ENCODE measurements around the gene TMEM139. TPM values are rescaled to one million over a fixed set of nuclear protein-coding genes. Genes with fewer than 3 reads are reported as not detected.
A peak's percentile ranks its signal among the peaks of the same experiment; 100 is the strongest.
"Not testable (repeated sequence)": the region's sequence is repeated elsewhere in the genome, so short reads cannot be mapped to it uniquely, and the experiment has no call there.

The TMEM139 gene
- total RNA-seq, 2 donors from 2014 or later = 0.86 to 1.9 TPM

- no peak for ATAC-seq (replicated peaks)
- Mint-ChIP-seq H3K27me3 (no peaks in the 10 kb centered on the region), H3K27ac (peak overlapping the region; percentile 96), H3K36me3 (ENCODE audit: low read depth) (peaks cover 54% of the 10 kb centered on the region), H3K4me1 (peaks cover 24% of the 10 kb centered on the region), H3K4me3 (peak overlapping the region; percentile 98), H3K9me3 (no peaks in the 10 kb centered on the region)
These were observed 4.1 kb downstream of the TMEM139 start for GRCh38 chr7:143288836-143289235.

GRCh38 chr7:143289421-143289820, 4.7 kb downstream of the TMEM139 start:
- H3K4me3 Mint-ChIP-seq = peak overlapping the region; percentile 98
- no peaks in the 10 kb centered on the region for H3K9me3 Mint-ChIP-seq
- peak; percentile 33 for ATAC-seq (replicated peaks)
- H3K27me3 Mint-ChIP-seq = no peaks in the 10 kb centered on the region
- peak overlapping the region; percentile 96 for H3K27ac Mint-ChIP-seq
- peaks cover 25% of the 10 kb centered on the region for H3K4me1 Mint-ChIP-seq
- H3K36me3 Mint-ChIP-seq (ENCODE audit: low read depth) = peaks cover 60% of the 10 kb centered on the region

- H3K9me3 Mint-ChIP-seq; ATAC-seq (replicated peaks); H3K27me3 Mint-ChIP-seq: not testable (repeated sequence)
- peak overlapping the region; percentile 96 for H3K27ac Mint-ChIP-seq
- peak overlapping the region; percentile 98 for H3K4me3 Mint-ChIP-seq
- H3K4me1 Mint-ChIP-seq = peaks cover 28% of the 10 kb centered on the region
- peaks cover 64% of the 10 kb centered on the region for H3K36me3 Mint-ChIP-seq (ENCODE audit: low read depth)
These were observed 5.1 kb downstream of the TMEM139 start for GRCh38 chr7:143289888-143290287.

GRCh38 chr7:143290293-143290692, 5.5 kb downstream of the TMEM139 start:
- H3K36me3 Mint-ChIP-seq (ENCODE audit: low read depth) = peaks cover 68% of the 10 kb centered on the region
- ATAC-seq (replicated peaks) = no peak
- H3K27me3 Mint-ChIP-seq = no peaks in the 10 kb centered on the region
- no peaks in the 10 kb centered on the region for H3K9me3 Mint-ChIP-seq
- H3K4me3 Mint-ChIP-seq = peak overlapping the region; percentile 98
- H3K27ac Mint-ChIP-seq = peak overlapping the region; percentile 96
- peaks cover 27% of the 10 kb centered on the region for H3K4me1 Mint-ChIP-seq

GRCh38 chr7:143292876-143293275, 8.1 kb downstream of the TMEM139 start:
- no peak overlapping the region for H3K4me3 Mint-ChIP-seq
- peaks cover 94% of the 10 kb centered on the region for H3K36me3 Mint-ChIP-seq (ENCODE audit: low read depth)
- H3K27me3 Mint-ChIP-seq = no peaks in the 10 kb centered on the region
- no peak overlapping the region for H3K27ac Mint-ChIP-seq
- H3K9me3 Mint-ChIP-seq = no peaks in the 10 kb centered on the region
- no peak for ATAC-seq (replicated peaks)
- peaks cover 28% of the 10 kb centered on the region for H3K4me1 Mint-ChIP-seq

GRCh38 chr7:143295870-143296269, 11.1 kb downstream of the TMEM139 start:
- ATAC-seq (replicated peaks) = no peak
- Mint-ChIP-seq H3K27me3 (no peaks in the 10 kb centered on the region), H3K4me1 (peaks cover 37% of the 10 kb centered on the region), H3K9me3 (no peaks in the 10 kb centered on the region), H3K4me3 (peak overlapping the region; percentile 41), H3K27ac (peak overlapping the region; percentile 34), H3K36me3 (ENCODE audit: low read depth) (peaks cover 100% of the 10 kb centered on the region)

GRCh38 chr7:143296686-143297085, 11.9 kb downstream of the TMEM139 start:
- no peak for ATAC-seq (replicated peaks)
- Mint-ChIP-seq H3K4me3 (peak overlapping the region; percentile 41), H3K4me1 (peaks cover 30% of the 10 kb centered on the region), H3K36me3 (ENCODE audit: low read depth) (peaks cover 100% of the 10 kb centered on the region), H3K27me3 (no peaks in the 10 kb centered on the region), H3K9me3 (no peaks in the 10 kb centered on the region), H3K27ac (peak overlapping the region; percentile 34)

- Mint-ChIP-seq H3K36me3 (ENCODE audit: low read depth) (peaks cover 100% of the 10 kb centered on the region), H3K9me3 (no peaks in the 10 kb centered on the region), H3K27ac (peak overlapping the region; percentile 37), H3K4me1 (peaks cover 27% of the 10 kb centered on the region), H3K27me3 (no peaks in the 10 kb centered on the region), H3K4me3 (no peak overlapping the region)
- no peak for ATAC-seq (replicated peaks)
These were observed 14.6 kb downstream of the TMEM139 start for GRCh38 chr7:143299346-143299745.

- peak; percentile 85 for ATAC-seq (replicated peaks)
- peaks cover 100% of the 10 kb centered on the region for H3K36me3 Mint-ChIP-seq (ENCODE audit: low read depth)
These were observed 15.1 kb downstream of the TMEM139 start for GRCh38 chr7:143299840-143300239.

GRCh38 chr7:143300959-143301935, 16.5 kb downstream of the TMEM139 start:
- H3K27me3 Mint-ChIP-seq = no peaks in the 10 kb centered on the region
- H3K27ac Mint-ChIP-seq = peak overlapping the region; percentile 36
- peaks cover 100% of the 10 kb centered on the region for H3K36me3 Mint-ChIP-seq (ENCODE audit: low read depth)
- ATAC-seq (replicated peaks) = no peak
- no peak overlapping the region for H3K4me3 Mint-ChIP-seq
- peaks cover 35% of the 10 kb centered on the region for H3K4me1 Mint-ChIP-seq
- no peaks in the 10 kb centered on the region for H3K9me3 Mint-ChIP-seq

More at GRCh38 chr7:143299840-143300239, 15.1 kb downstream of the TMEM139 start:
- Mint-ChIP-seq H3K4me1 (peaks cover 26% of the 10 kb centered on the region), H3K27ac (peak overlapping the region; percentile 37), H3K4me3 (no peak overlapping the region), H3K27me3 (no peaks in the 10 kb centered on the region), H3K9me3 (no peaks in the 10 kb centered on the region)

- Mint-ChIP-seq H3K4me3 (no peak overlapping the region), H3K4me1 (peaks cover 50% of the 10 kb centered on the region), H3K36me3 (ENCODE audit: low read depth) (peaks cover 100% of the 10 kb centered on the region), H3K27ac (no peak overlapping the region), H3K27me3 (no peaks in the 10 kb centered on the region), H3K9me3 (no peaks in the 10 kb centered on the region)
- ATAC-seq (replicated peaks) = no peak
These were observed 19.0 kb downstream of the TMEM139 start for GRCh38 chr7:143303733-143304132.

- peak; percentile 30 for ATAC-seq (replicated peaks)
- H3K9me3 Mint-ChIP-seq = no peaks in the 10 kb centered on the region
- no peak overlapping the region for H3K4me3 Mint-ChIP-seq
- H3K36me3 Mint-ChIP-seq (ENCODE audit: low read depth) = peaks cover 96% of the 10 kb centered on the region
- peak overlapping the region; percentile 79 for H3K27ac Mint-ChIP-seq
- no peaks in the 10 kb centered on the region for H3K27me3 Mint-ChIP-seq
- peaks cover 45% of the 10 kb centered on the region for H3K4me1 Mint-ChIP-seq
These were observed 20.2 kb downstream of the TMEM139 start for GRCh38 chr7:143304938-143305337.

GRCh38 chr7:143305423-143306070, 20.8 kb downstream of the TMEM139 start:
- H3K4me1 Mint-ChIP-seq = peaks cover 43% of the 10 kb centered on the region
- no peaks in the 10 kb centered on the region for H3K9me3 Mint-ChIP-seq
- H3K27ac Mint-ChIP-seq = peak overlapping the region; percentile 79
- H3K4me3 Mint-ChIP-seq = no peak overlapping the region
- peak; percentile 66 for ATAC-seq (replicated peaks)
- H3K27me3 Mint-ChIP-seq = no peaks in the 10 kb centered on the region
- H3K36me3 Mint-ChIP-seq (ENCODE audit: low read depth) = peaks cover 96% of the 10 kb centered on the region

- H3K9me3 Mint-ChIP-seq = no peaks in the 10 kb centered on the region
- peaks cover 66% of the 10 kb centered on the region for H3K36me3 Mint-ChIP-seq (ENCODE audit: low read depth)
- no peak for ATAC-seq (replicated peaks)
- peaks cover 43% of the 10 kb centered on the region for H3K4me1 Mint-ChIP-seq
- H3K4me3 Mint-ChIP-seq = no peak overlapping the region
- H3K27me3 Mint-ChIP-seq = no peaks in the 10 kb centered on the region
- H3K27ac Mint-ChIP-seq = peak overlapping the region; percentile 64
These were observed 23.9 kb downstream of the TMEM139 start for GRCh38 chr7:143308632-143309031.

GRCh38 chr7:143314127-143314526, 29.4 kb downstream of the TMEM139 start:
- Mint-ChIP-seq H3K27me3 (no peaks in the 10 kb centered on the region), H3K4me1 (peaks cover 10% of the 10 kb centered on the region), H3K4me3 (no peak overlapping the region), H3K9me3 (no peaks in the 10 kb centered on the region), H3K27ac (no peak overlapping the region), H3K36me3 (ENCODE audit: low read depth) (peaks cover 15% of the 10 kb centered on the region)
- no peak for ATAC-seq (replicated peaks)

All from activated T-helper 17 cell treated with anti-CD3 and anti-CD28 coated beads, Interleukin-2, amount 50 U/mL, for 72 hours (primary cell).